Esophagus mucosa (tissue), 1 donor: ENCODE measurements around the gene ZNF627. TPM values are rescaled to one million over a fixed set of nuclear protein-coding genes. Genes with fewer than 3 reads are reported as not detected.
"Not testable (repeated sequence)": the region's sequence is repeated elsewhere in the genome, so short reads cannot be mapped to it uniquely, and the experiment has no call there.

Experiments
- ATAC-seq: fragments of 200-7000 bp; cut with Tn5 transposase; one replicate; pipeline ENCODE4 v1.9.1; 2020
- total RNA-seq: library from RNA; stranded (reverse); gene quantifications from one replicate; pipeline ENCODE4 v1.2.4, GENCODE V29; 2023
- donor health status: DM: yes; HTN: yes; CAD: no.

The ZNF627 gene
- total RNA-seq, 1 donor from 2014 or later: 4.1 TPM

- ATAC-seq: no peak
These were observed 35.9 kb downstream of the ZNF627 start for GRCh38 chr19:11633223-11633622.

- not testable (repeated sequence) for ATAC-seq
These were observed 36.9 kb downstream of the ZNF627 start for GRCh38 chr19:11634018-11634662.

DNA sequence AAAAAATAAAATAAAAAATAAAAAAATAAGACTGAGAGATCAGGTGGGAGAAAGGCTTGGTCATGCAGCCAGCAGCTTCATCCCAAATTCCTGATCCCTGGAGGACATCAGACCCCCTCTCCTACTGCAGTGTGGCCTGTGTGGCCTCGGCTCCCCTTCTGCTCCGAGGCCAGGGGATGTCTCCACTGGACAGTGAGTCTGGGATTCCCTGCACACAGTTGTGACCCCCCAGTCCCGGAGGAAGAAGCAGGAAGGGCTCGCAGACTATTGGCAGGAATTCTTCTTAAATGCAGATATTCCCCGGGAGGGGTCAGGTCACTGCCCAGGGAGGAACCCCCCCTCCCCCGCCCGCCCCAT is 41.9 kb downstream of the ZNF627 start:
- ATAC-seq: peak; percentile 31

GRCh38 chr19:11639602-11640471 is 42.6 kb downstream of the ZNF627 start:
- ATAC-seq: peak; percentile 100

DNA sequence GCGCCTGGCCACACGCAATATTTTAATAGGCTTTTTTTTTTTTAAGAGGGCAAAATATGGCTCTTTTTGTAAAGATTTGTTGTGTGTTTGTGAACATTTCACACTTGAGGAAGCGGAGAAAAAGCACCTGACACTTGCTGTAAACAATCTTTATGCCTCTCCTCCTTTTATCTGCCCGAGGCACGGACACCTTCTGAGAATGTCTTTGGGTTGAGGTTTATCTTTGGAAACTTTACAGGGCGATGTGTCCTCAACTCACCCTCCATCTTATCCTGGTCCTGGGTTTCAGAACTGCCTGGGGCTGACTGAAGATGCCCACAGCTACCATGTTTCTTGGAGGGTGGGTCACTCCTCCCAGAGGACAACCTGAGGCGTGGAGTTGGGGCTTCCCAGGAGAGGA is 44.0 kb downstream of the ZNF627 start:
- no peak for ATAC-seq

DNA sequence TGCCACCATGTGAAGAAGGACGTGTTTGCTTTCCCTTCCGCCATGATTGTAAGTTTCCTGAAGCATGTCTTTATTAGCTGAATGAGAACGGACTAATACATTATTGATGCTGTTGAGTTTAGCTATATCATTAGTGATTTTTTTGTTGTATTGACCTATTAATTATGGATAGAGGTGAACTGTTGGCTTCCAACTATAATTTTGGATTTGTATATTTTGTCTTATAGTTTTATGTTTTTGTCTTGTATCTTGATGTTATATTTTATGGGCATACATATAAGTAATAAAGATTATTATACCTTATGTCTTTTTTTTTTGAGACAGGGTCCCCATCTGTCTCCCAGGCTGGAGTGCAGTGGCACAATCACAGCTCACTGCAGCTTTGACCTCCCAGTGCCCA is 45.6 kb downstream of the ZNF627 start:
- ATAC-seq: no peak

- ATAC-seq: no peak
These were observed 52.7 kb downstream of the ZNF627 start for GRCh38 chr19:11649941-11650340.

GRCh38 chr19:11651062-11651461 is 53.8 kb downstream of the ZNF627 start:
- ATAC-seq: no peak

DNA sequence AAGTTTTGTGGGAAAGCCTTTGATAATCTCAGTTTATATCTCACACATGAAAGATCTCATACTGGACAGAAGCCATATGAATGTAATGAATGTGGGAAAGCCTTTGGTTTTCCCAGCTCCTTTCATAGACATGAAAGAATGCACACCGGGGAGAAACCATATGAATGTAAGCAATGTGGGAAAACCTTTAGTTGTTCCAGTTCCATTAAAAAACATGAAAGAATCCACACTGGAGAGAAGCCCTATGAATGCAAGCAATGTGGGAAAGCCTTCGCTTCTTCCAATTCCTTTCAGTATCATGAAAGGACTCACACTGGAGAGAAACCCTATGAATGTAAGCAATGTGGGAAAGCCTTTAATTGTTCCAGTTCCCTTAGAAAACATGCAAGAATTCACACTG is 54.8 kb downstream of the ZNF627 start:
- no peak for ATAC-seq

GRCh38 chr19:11652492-11652891 is 55.2 kb downstream of the ZNF627 start:
- ATAC-seq: no peak

DNA sequence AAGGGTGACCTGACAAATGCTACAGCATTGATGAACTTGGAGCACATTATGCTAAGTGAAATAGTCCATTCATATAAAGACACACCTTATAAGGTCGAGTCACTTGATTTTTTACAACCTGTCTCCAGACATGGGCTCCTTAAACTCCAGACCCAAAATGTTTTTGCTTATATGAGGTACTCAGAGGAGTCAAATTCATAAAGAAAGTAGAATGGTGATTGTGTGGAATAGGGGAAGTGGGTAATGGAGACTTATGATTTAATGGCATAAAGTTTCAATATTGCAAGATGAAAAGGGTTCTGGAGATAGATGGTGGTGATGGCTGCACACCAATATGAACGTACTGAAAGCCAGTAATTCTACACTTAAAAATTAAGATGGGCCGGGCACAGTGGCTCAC is 59.3 kb downstream of the ZNF627 start:
- ATAC-seq: no peak

DNA sequence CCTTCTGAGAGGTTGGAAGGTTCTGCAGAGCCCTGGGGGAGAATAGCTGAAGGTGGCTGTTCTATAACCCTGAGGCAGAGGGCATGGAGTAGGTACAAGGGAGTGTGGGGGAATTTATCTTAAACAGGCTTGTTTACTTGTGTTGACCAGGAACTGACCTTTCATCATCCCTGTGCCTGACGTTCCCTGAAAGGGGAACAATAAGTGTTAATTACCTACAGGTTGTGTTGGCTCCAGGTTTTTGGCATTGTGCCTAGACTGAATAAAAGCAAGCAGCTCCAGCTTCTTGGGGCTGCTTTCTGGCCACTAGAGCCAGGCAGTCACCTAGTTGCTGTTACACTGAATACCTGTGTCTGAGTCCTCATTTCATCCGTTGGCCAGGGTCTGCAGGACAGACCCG is 60.0 kb downstream of the ZNF627 start:
- no peak for ATAC-seq

DNA sequence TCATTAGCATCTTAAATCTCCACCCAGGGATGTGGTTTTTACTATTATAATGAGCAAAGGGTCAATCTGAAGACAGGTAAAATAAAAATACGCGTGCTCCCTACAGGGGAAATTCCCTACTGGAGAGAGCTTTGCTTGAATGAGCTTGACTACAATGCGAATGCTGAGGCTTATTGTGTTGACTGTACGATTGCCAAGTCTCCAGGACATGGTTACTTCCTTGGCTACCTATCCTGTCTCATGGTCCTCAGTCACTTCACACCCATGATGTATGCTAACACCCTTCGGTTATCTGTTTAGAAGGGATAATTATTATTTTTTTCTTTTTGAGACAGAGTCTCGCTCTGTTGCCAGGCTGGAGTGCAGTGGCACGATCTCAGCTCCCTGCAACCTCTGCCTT is 61.7 kb downstream of the ZNF627 start:
- no peak for ATAC-seq

DNA sequence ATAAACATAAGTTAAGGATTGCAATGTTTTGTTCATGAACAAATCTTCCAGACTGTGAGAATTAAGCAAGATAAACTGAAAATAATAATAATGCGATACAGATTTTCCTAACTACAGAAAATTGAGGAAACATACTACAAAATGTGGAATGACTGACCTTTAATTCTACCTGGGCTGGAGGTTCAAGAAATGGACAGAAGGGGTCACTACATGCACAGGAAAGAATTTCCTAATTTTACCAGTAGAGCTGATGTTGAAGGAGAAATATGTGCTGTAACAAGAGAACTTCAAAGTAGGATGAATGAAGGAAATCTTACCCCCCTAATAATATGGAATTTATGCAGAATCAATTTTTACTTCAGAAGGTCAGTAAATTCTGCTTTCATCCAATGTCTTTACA is 62.3 kb downstream of the ZNF627 start:
- ATAC-seq: no peak

DNA sequence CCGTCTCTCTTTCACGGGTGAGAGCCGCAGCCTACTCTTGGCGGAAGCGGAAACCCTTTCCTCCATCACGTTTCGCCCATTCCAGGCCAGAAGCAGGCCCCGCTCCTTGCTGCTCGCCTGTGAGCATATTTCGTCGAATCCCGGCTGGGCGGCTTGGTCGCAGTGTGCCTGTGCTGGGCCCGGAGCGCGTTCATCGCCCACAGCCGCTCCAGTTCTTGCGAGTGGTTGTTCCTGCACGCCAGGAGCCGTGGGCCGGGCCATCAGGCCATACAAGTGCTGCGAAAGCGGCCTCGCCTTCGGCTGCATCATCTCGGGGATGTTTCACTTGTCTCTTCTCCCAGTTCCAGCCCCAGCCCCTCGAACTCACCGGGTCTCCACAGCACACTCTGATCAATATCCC is 65.0 kb downstream of the ZNF627 start:
- no peak for ATAC-seq

DNA sequence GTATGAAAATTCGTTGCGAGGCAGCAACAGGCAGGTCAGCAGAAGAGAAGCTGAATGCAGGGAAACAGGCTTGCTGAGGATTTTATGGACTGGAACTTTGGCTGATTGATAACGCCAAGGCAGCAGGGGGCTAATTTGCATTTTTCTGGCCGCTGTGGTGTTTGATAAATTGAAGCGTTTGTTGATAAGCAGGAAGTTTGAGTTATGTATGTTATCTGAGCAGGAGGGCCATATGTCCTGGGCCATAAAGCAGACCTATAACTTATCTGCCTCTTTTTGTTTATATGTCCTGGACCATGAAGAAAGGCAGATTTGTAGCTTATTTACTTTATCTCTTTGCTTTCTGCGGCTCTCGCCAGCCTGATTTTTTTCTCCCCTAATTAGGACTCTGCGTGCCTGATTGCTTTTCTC is 65.9 kb downstream of the ZNF627 start:
- ATAC-seq: no peak

Other genes with a start within 250 kb of the ZNF627 start
- 7.3 TPM for gene PLPPR2, start 242.1 kb upstream of the ZNF627 start, total RNA-seq
- 2.5 TPM for gene SWSAP1, start 222.8 kb upstream of the ZNF627 start, total RNA-seq
- 0.48 TPM for gene EPOR, start 213.2 kb upstream of the ZNF627 start, total RNA-seq
- 0.64 TPM for gene RGL3, start 178.2 kb upstream of the ZNF627 start, total RNA-seq
- gene ODAD3, start 162.4 kb upstream of the ZNF627 start, total RNA-seq: not detected
- 161 TPM for gene PRKCSH, start 161.8 kb upstream of the ZNF627 start, total RNA-seq
- gene ELAVL3, start 116.4 kb upstream of the ZNF627 start, total RNA-seq: not detected
- gene ZNF653, start 91.6 kb upstream of the ZNF627 start, total RNA-seq: 5.0 TPM
- gene ECSIT, start 68.3 kb upstream of the ZNF627 start, total RNA-seq: 32.8 TPM
- gene CNN1, start 58.6 kb upstream of the ZNF627 start, total RNA-seq: 8.3 TPM
- 34.9 TPM for gene ELOF1, start 38.3 kb upstream of the ZNF627 start, total RNA-seq
- 34.6 TPM for gene ACP5, start 19.8 kb upstream of the ZNF627 start, total RNA-seq
- 8.4 TPM for gene ZNF823, start 141.5 kb downstream of the ZNF627 start, total RNA-seq
- 2.2 TPM for gene ZNF441, start 169.5 kb downstream of the ZNF627 start, total RNA-seq
- gene ZNF491, start 201.0 kb downstream of the ZNF627 start, total RNA-seq: 0.20 TPM
- 15.4 TPM for gene ZNF440, start 216.8 kb downstream of the ZNF627 start, total RNA-seq